ENCODE measurements around the gene NFIA.

GRCh38 chr1:61295818-61296537 lies 213.6 kb downstream of the NFIA start:
- TF ChIP-seq POLR2A (IDR thresholded peaks at IDR 0.05; ENCODE audit: low read depth, low read length) (no peak), TAF1 (IDR thresholded peaks at IDR 0.05; ENCODE audit: low read depth, low read length) (no peak), POLR2AphosphoS5 (IDR thresholded peaks at IDR 0.05; ENCODE audit: low read depth, low read length) (no peak), SPI1 (IDR thresholded peaks at IDR 0.05; ENCODE audit: low read depth, low read length) (no peak)

Measured in GM12891 (cell line).